HCT116 (cell line): ENCODE data around the gene SRRT.
"Not testable (repeated sequence)": the region's sequence is repeated elsewhere in the genome, so short reads cannot be mapped to it uniquely, and the experiment has no call there.

Experiments used
- CTCF ChIP-seq, 3 experiments: fragments of 200-600 bp in 1 of 3; sonication (generic) in 1 of 3; IDR thresholded peaks in 2 of 3; conservative IDR thresholded peaks in 1 of 3; 2 replicates each; pipeline ENCODE4 v1.5.1; 2012 to 2017; ENCODE audit warnings: low read depth in 2 of 3, low read length in 2 of 3, antibody characterized with exemption in 1 of 3, borderline replicate concordance in 1 of 3, control low read depth in 1 of 3, mild to moderate bottlenecking in 1 of 3, mixed read lengths in 1 of 3, mixed run types in 1 of 3, moderate library complexity in 1 of 3; ENCODE audit not compliant: insufficient read depth in 1 of 3
- EZH2 ChIP-seq: fragments of 200-600 bp; sonication (generic); IDR thresholded peaks from 2 replicates; pipeline ENCODE4 v1.6.1; 2017; ENCODE audit warnings: antibody characterized with exemption, mixed run types
- MAX ChIP-seq: IDR thresholded peaks from 2 replicates; pipeline ENCODE4 v1.6.1; 2012
- POLR2A ChIP-seq: IDR thresholded peaks from 2 replicates; pipeline ENCODE4 v1.7.0; 2011; ENCODE audit warnings: borderline replicate concordance; ENCODE audit not compliant: insufficient read depth, insufficient read length; ENCODE audit errors: extremely low read depth
- SIN3A ChIP-seq: IDR thresholded peaks from 2 replicates; pipeline ENCODE4 v1.6.1; 2012; ENCODE audit warnings: low read depth
- SP1 ChIP-seq: IDR thresholded peaks from 2 replicates; pipeline ENCODE4 v1.6.1; 2012; ENCODE audit warnings: low read depth

GRCh38 chr7:100935381-100935780 is 60.5 kb downstream of the SRRT start:
- not testable (repeated sequence) for TF ChIP-seq POLR2A; MAX; CTCF (IDR thresholded peaks at IDR 0.05 in 2 of 3, conservative IDR thresholded peaks at IDR 0.05 in 1 of 3; ENCODE audit: borderline replicate concordance in 1 of 3, insufficient read depth in 1 of 3, low read depth in 2 of 3, low read length in 2 of 3); SIN3A; SP1; EZH2
